Endodermal cell (in vitro differentiated cells): ENCODE measurements around the gene TP53BP1. TPM values are rescaled to one million over a fixed set of nuclear protein-coding genes. Genes with fewer than 3 reads are reported as not detected.

ENCODE experiments used
- DNase-seq: peaks from one replicate; pipeline ENCODE4 v3.0.0-alpha.2; 2017
- H3K27ac ChIP-seq: 2 replicates; pipeline ENCODE4 v1.5.1; 2013; ENCODE audit warnings: mild to moderate bottlenecking, low read depth, low read length, moderate library complexity
- H3K27me3 ChIP-seq: 2 replicates; pipeline ENCODE4 v1.6.1; 2013; ENCODE audit warnings: mild to moderate bottlenecking, low read length, moderate library complexity; ENCODE audit not compliant: insufficient read depth, control insufficient read depth, poor library complexity, severe bottlenecking
- H3K36me3 ChIP-seq: 2 replicates; pipeline ENCODE4 v1.7.0; 2013; ENCODE audit warnings: mild to moderate bottlenecking, low read length, moderate library complexity; ENCODE audit not compliant: control insufficient read depth, insufficient read depth
- H3K4me1 ChIP-seq: one replicate; pipeline ENCODE4 v1.7.0; 2013; ENCODE audit warnings: low read length; ENCODE audit not compliant: control insufficient read depth, insufficient read depth
- H3K4me3 ChIP-seq: 2 replicates; pipeline ENCODE4 v1.5.1; 2013; ENCODE audit warnings: mild to moderate bottlenecking, low read length, moderate library complexity
- H3K9ac ChIP-seq: 2 replicates; pipeline ENCODE4 v1.6.1; 2013; ENCODE audit warnings: mild to moderate bottlenecking, low read length, moderate library complexity; ENCODE audit not compliant: poor library complexity, severe bottlenecking; ENCODE audit errors: extremely low read depth
- H3K9me3 ChIP-seq: 2 replicates; pipeline ENCODE4 v1.6.1; 2013; ENCODE audit warnings: mild to moderate bottlenecking, low read length, moderate library complexity; ENCODE audit not compliant: control insufficient read depth
- H3K27ac Mint-ChIP-seq: 2 replicates; pipeline ENCODE4 v1.8.0; 2020; ENCODE audit warnings: mixed read lengths
- H3K27me3 Mint-ChIP-seq: 2 replicates; pipeline ENCODE4 v1.8.0; 2021; ENCODE audit warnings: mild to moderate bottlenecking, mixed read lengths; ENCODE audit not compliant: insufficient read depth
- H3K36me3 Mint-ChIP-seq: 2 replicates; pipeline ENCODE4 v1.8.0; 2020; ENCODE audit warnings: low read depth, mixed read lengths
- H3K4me1 Mint-ChIP-seq: 2 replicates; pipeline ENCODE4 v1.8.0; 2020; ENCODE audit warnings: mixed read lengths
- H3K4me3 Mint-ChIP-seq: 2 replicates; pipeline ENCODE4 v1.8.0; 2020; ENCODE audit warnings: mild to moderate bottlenecking, moderate library complexity, mixed read lengths
- H3K9me3 Mint-ChIP-seq: 2 replicates; pipeline ENCODE4 v1.8.0; 2020; ENCODE audit warnings: mild to moderate bottlenecking, mixed read lengths
- WGBS, 2 experiments: methylation state at CpG; one replicate each; pipeline versions ENCODE4 v1.1.5 to v1.1.7; 2013; ENCODE audit warnings: missing lambda C conversion rate in 2 of 2, mixed read lengths in 1 of 2; ENCODE audit not compliant: insufficient coverage in 1 of 2, insufficient read length in 1 of 2; 5-methylcytosine and 5-hydroxymethylcytosine counted together
- total RNA-seq, 2 donors: library from RNA; stranded (reverse); fragmentation: NEBNext Ultra II Directional in 1 of 2; extraction: Animal tissue kit (Norgen Biotek cat#: 25700) in 1 of 2; gene quantifications; 2 replicates in 1 of 2; 3 replicates in 1 of 2; pipeline ENCODE4 v1.2.1, GENCODE V29; 2021
- TF ChIP-seq, protein P1 (sequence below): fragments of 200-600 bp; sonication (generic); conservative IDR thresholded peaks from 2 replicates; pipeline ENCODE4 v1.5.0; 2021; ENCODE audit warnings: antibody characterized with exemption, mild to moderate bottlenecking

TP53BP1 gene
- total RNA-seq, 2 donors from 2014 or later, result 85.4 to 114 TPM

DNA sequence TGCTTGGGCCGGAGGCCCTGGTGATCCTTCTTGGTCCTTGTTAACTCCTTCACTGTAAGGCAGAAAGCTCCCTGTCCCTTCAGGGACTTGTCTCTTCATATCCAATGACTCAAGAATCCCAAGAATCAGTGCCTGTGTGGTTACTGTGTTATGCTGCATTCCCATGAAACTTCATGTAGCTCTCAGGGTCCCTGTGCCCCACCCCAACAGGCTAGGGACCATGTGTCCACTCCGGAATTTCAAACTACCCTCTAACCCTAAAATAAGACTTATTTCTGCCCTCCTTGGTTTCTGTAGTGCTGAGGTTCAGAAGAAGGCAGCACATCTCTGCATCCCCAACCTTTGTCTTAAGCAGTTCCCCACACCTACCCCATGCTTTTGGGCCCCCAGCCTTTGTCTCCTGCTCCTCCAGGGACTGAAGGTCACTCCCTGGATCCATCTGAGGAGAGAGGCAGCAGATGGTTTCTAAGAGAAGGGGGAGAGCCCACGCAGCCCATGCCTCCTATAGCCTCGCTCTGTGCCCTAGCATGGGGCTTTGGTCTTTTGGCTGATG, 23.9 kb upstream of the TP53BP1 start:
- H3K27ac ChIP-seq, result peak overlapping the region; percentile 89
- DNase-seq, result no peak
- no peak overlapping the region for H3K4me3 ChIP-seq
- H3K4me3 Mint-ChIP-seq, result peak overlapping the region; percentile 60
- whole genome bisulfite sequencing, 2 experiments, result 59 to 71% methylated on average over 1 to 4 of the region's 4 CpGs
- no peaks in the 10 kb centered on the region for H3K36me3 Mint-ChIP-seq
- H3K27me3 Mint-ChIP-seq, result peaks cover 97% of the 10 kb centered on the region
- H3K9me3 ChIP-seq, result no peaks in the 10 kb centered on the region
- TF ChIP-seq, protein P1, sequence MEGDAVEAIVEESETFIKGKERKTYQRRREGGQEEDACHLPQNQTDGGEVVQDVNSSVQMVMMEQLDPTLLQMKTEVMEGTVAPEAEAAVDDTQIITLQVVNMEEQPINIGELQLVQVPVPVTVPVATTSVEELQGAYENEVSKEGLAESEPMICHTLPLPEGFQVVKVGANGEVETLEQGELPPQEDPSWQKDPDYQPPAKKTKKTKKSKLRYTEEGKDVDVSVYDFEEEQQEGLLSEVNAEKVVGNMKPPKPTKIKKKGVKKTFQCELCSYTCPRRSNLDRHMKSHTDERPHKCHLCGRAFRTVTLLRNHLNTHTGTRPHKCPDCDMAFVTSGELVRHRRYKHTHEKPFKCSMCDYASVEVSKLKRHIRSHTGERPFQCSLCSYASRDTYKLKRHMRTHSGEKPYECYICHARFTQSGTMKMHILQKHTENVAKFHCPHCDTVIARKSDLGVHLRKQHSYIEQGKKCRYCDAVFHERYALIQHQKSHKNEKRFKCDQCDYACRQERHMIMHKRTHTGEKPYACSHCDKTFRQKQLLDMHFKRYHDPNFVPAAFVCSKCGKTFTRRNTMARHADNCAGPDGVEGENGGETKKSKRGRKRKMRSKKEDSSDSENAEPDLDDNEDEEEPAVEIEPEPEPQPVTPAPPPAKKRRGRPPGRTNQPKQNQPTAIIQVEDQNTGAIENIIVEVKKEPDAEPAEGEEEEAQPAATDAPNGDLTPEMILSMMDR, result no peak
- peaks cover 5% of the 10 kb centered on the region for H3K4me1 ChIP-seq
- peaks cover 92% of the 10 kb centered on the region for H3K27me3 ChIP-seq
- H3K27ac Mint-ChIP-seq, result no peak overlapping the region
- no peaks in the 10 kb centered on the region for H3K9me3 Mint-ChIP-seq
- no peak overlapping the region for H3K9ac ChIP-seq
- peaks cover 21% of the 10 kb centered on the region for H3K4me1 Mint-ChIP-seq
- no peaks in the 10 kb centered on the region for H3K36me3 ChIP-seq

DNA sequence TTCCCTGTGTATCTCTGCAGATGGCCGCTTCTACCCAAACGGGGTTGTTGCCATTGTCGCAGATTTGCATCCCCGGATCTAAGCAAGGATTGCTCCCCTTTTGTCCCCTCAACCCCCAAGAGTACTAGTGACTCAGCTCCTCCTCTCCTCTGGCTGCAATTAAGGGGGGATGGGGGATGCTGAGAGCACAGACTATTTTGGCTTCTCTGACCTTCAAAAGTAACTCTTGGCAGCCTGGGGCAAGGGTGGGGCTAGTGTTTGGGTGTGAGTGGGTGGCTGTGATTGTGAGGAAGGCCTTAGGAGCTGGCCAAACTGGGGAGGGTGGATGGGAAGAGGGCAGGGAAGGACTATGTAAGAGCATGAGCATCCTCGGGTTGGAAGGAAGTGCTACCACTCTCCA, 23.2 kb upstream of the TP53BP1 start:
- Histone ChIP-seq H3K4me3 (no peak overlapping the region), H3K9ac (no peak overlapping the region), H3K27me3 (peaks cover 92% of the 10 kb centered on the region), H3K36me3 (no peaks in the 10 kb centered on the region), H3K27ac (no peak overlapping the region), H3K4me1 (peaks cover 5% of the 10 kb centered on the region), H3K9me3 (no peaks in the 10 kb centered on the region)
- no peak overlapping the region for H3K27ac Mint-ChIP-seq
- no peak for DNase-seq
- WGBS, 2 experiments, result 45 to 51% methylated on average over 2 to 5 of the region's 5 CpGs
- TF ChIP-seq, protein P1, result no peak
- no peaks in the 10 kb centered on the region for H3K9me3 Mint-ChIP-seq
- peaks cover 97% of the 10 kb centered on the region for H3K27me3 Mint-ChIP-seq
- H3K36me3 Mint-ChIP-seq, result no peaks in the 10 kb centered on the region
- H3K4me1 Mint-ChIP-seq, result peaks cover 25% of the 10 kb centered on the region
- H3K4me3 Mint-ChIP-seq, result no peak overlapping the region

DNA sequence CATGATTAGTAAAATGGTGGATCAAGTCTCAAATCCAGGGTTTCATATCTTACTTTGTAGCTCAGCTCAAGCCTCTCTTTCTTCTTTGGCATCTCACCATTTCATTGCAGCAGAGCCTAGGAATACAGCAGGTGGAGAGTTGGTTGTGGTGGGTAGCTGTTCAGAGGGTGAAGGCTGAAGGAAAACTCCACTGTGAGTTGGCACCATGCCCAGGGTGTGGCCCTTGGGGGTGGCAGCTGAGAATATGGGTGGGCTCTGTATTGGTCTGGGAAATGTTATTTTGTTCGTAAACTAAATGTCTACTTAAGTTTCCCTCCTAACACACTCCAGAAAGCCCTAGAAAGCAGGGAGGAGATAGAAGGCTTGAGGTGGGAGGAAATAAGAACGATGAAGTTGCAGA, 22.8 kb upstream of the TP53BP1 start:
- peaks cover 90% of the 10 kb centered on the region for H3K27me3 ChIP-seq
- peaks cover 94% of the 10 kb centered on the region for H3K27me3 Mint-ChIP-seq
- no peak overlapping the region for H3K27ac Mint-ChIP-seq
- TF ChIP-seq, protein P1, result no peak
- H3K4me1 ChIP-seq, result peaks cover 5% of the 10 kb centered on the region
- no peaks in the 10 kb centered on the region for H3K36me3 Mint-ChIP-seq
- no peak overlapping the region for H3K9ac ChIP-seq
- 10 to 60% methylated on average over 1 of the region's 2 CpGs for WGBS, 2 experiments
- no peak overlapping the region for H3K27ac ChIP-seq
- H3K4me1 Mint-ChIP-seq, result peaks cover 27% of the 10 kb centered on the region
- H3K9me3 Mint-ChIP-seq, result no peaks in the 10 kb centered on the region
- H3K4me3 Mint-ChIP-seq, result no peak overlapping the region
- no peak for DNase-seq
- no peak overlapping the region for H3K4me3 ChIP-seq
- H3K9me3 ChIP-seq, result no peaks in the 10 kb centered on the region
- no peaks in the 10 kb centered on the region for H3K36me3 ChIP-seq
